PC-3 (cell line): ENCODE measurements around the gene SOAT1. TPM values are rescaled to one million over a fixed set of nuclear protein-coding genes. Genes with fewer than 3 reads are reported as not detected.

ENCODE experiments used
- ATAC-seq: fragments of 200-7000 bp; cut with Tn5 transposase; 2 replicates; pipeline ENCODE4 v1.9.1; 2020; ENCODE audit warnings: mild to moderate bottlenecking, moderate library complexity
- BruUV-seq: library from RNA; stranded (reverse); fragments of 400-500 nt; replicated peaks from 2 replicates; lab custom pipeline; 2021; lab: Mats Ljungman, UMichigan
- CTCF ChIA-PET: fragments of 300-600 bp; sonication (Branson Sonifier 250); formaldehyde crosslinking; loops from one replicate; lab custom pipeline; 2022; ENCODE audit warnings: antibody characterized with exemption; lab: Charles Lee
- POLR2A ChIA-PET: fragments of 300-600 bp; sonication (Branson Sonifier 250); formaldehyde crosslinking; loops from one replicate; lab custom pipeline; 2022; ENCODE audit warnings: antibody characterized with exemption; ENCODE audit not compliant: unreplicated experiment; lab: Charles Lee
- DNase-seq: peaks from one replicate; pipeline ENCODE4 v3.0.0-alpha.2; 2015
- H2AFZ ChIP-seq: fragments of 300-600 bp; sonication (generic); 2 replicates; pipeline ENCODE4 v1.6.0; 2016; ENCODE audit warnings: antibody characterized with exemption, low read length
- H3F3A ChIP-seq: fragments of 300-600 bp; sonication (generic); one replicate; pipeline ENCODE4 v1.6.0; 2017; ENCODE audit warnings: antibody characterized with exemption, low read length, control low read depth, mild to moderate bottlenecking; ENCODE audit not compliant: unreplicated experiment
- H3K27ac ChIP-seq: fragments of 300-600 bp; sonication (generic); 2 replicates; pipeline ENCODE4 v1.5.1; 2016; ENCODE audit warnings: mild to moderate bottlenecking, low read length
- H3K27me3 ChIP-seq: fragments of 300-600 bp; sonication (generic); 2 replicates; pipeline ENCODE4 v1.6.1; 2016; ENCODE audit warnings: low read length, mixed read lengths
- H3K36me3 ChIP-seq: fragments of 300-600 bp; sonication (generic); 2 replicates; pipeline ENCODE4 v1.6.1; 2016; ENCODE audit warnings: low read depth, mixed run types, low read length, mixed read lengths
- H3K4me1 ChIP-seq: fragments of 300-600 bp; sonication (generic); 2 replicates; pipeline ENCODE4 v1.5.1; 2016; ENCODE audit warnings: low read length; ENCODE audit not compliant: insufficient read depth
- H3K4me2 ChIP-seq: fragments of 300-600 bp; sonication (generic); 2 replicates; pipeline ENCODE4 v1.6.0; 2016; ENCODE audit warnings: low read length
- H3K4me3 ChIP-seq: fragments of 300-600 bp; sonication (generic); 2 replicates; pipeline ENCODE4 v1.5.1; 2016; ENCODE audit warnings: mild to moderate bottlenecking, low read length, mixed read lengths
- H3K79me2 ChIP-seq: fragments of 300-600 bp; sonication (generic); 2 replicates; pipeline ENCODE4 v1.6.1; 2017; ENCODE audit warnings: low read length, mixed read lengths
- H3K9ac ChIP-seq: fragments of 300-600 bp; sonication (generic); 2 replicates; pipeline ENCODE4 v1.6.0; 2016; ENCODE audit warnings: mild to moderate bottlenecking, low read length
- H3K9me2 ChIP-seq: fragments of 300-600 bp; sonication (generic); replicated peaks from 2 replicates; pipeline ENCODE4 v1.6.1; 2016; ENCODE audit warnings: mixed run types, low read length, mixed read lengths
- H3K9me3 ChIP-seq: fragments of 300-600 bp; sonication (generic); 2 replicates; pipeline ENCODE4 v1.6.1; 2016; ENCODE audit warnings: low read length, mixed read lengths
- H4K20me1 ChIP-seq: fragments of 300-600 bp; sonication (generic); 2 replicates; pipeline ENCODE4 v1.6.1; 2016; ENCODE audit warnings: low read length, mixed read lengths
- CTCF ChIP-seq: fragments of 300-600 bp; sonication (generic); conservative IDR thresholded peaks from 2 replicates; pipeline ENCODE4 v1.5.1; 2017; ENCODE audit warnings: antibody characterized with exemption, low read depth, mild to moderate bottlenecking, low read length
- EZH2 ChIP-seq: fragments of 300-600 bp; sonication (generic); IDR thresholded peaks from one replicate; pipeline ENCODE4 v1.6.1; 2017; ENCODE audit warnings: antibody characterized with exemption, mild to moderate bottlenecking, low read length; ENCODE audit not compliant: unreplicated experiment
- EZH2phosphoT487 ChIP-seq: fragments of 300-600 bp; sonication (generic); IDR thresholded peaks from 2 replicates; pipeline ENCODE4 v1.6.1; 2018; ENCODE audit warnings: mild to moderate bottlenecking, antibody characterized with exemption, low read length, borderline replicate concordance
- intact Hi-C: fragments of 100-400 bp; cut with micrococcal nuclease; formaldehyde crosslinking; loops from 2 replicates; pipeline ENCODE4 v1.9.0; 2023
- total RNA-seq: library from RNA; depleted of rRNA; stranded (reverse); fragments of >200 nt; gene quantifications from 2 replicates; pipeline ENCODE4 v1.2.3, GENCODE V29; 2014

Gene SOAT1
- total RNA-seq, 1 experiment from 2014 or later, result 10.5 TPM

GRCh38 chr1:179366093-179366800 is 72.7 kb downstream of the SOAT1 start:
- peak overlapping the region; percentile 96 for H3K4me2 ChIP-seq
- intact Hi-C loops, result loop anchor here (5.0 kb wide), 1 partner anchor 284 kb away; the partner anchor contains the start of gene TOR3A
- H3K4me3 ChIP-seq, result peak overlapping the region; percentile 92
- H3F3A ChIP-seq, result no peaks in the 10 kb centered on the region
- no peaks in the 10 kb centered on the region for H3K9me3 ChIP-seq
- H3K79me2 ChIP-seq, result no peaks in the 10 kb centered on the region
- H2AFZ ChIP-seq, result peak overlapping the region; percentile 99
- 0 out of 2 replicates have a peak, but pooled peaks cover 4% of the 10 kb centered on the region for H3K4me1 ChIP-seq
- BruUV-seq, result TSS peak; percentile 72
- no peak for DNase-seq
- no peaks in the 10 kb centered on the region for H3K9me2 ChIP-seq
- ATAC-seq, result no peak; the same call in 1 of the 2 replicates
- POLR2A ChIA-PET, result no interaction called here
- H4K20me1 ChIP-seq, result no peaks in the 10 kb centered on the region
- H3K36me3 ChIP-seq, result no peaks in the 10 kb centered on the region
- peak overlapping the region; percentile 84; the same call in 1 of the 2 replicates for H3K27ac ChIP-seq
- H3K9ac ChIP-seq, result peak overlapping the region; percentile 93
- H3K27me3 ChIP-seq, result no peaks in the 10 kb centered on the region
- TF ChIP-seq EZH2phosphoT487, result no peak
- no peak for TF ChIP-seq CTCF
- no peak for TF ChIP-seq EZH2
- CTCF ChIA-PET, result interaction anchor here (0.7 kb wide), 1 partner anchor 274 kb away, joined by 3 read pairs; no protein-coding TSS in a partner anchor

- Histone ChIP-seq H3K9me2 (no peaks in the 10 kb centered on the region), H3K27ac (no peak overlapping the region), H3K27me3 (no peaks in the 10 kb centered on the region), H2AFZ (no peak overlapping the region), H4K20me1 (no peaks in the 10 kb centered on the region), H3K4me2 (no peak overlapping the region), H3K4me1 (0 out of 2 replicates have a peak, but pooled peaks cover 4% of the 10 kb centered on the region), H3K4me3 (no peak overlapping the region), H3K9me3 (no peaks in the 10 kb centered on the region), H3K36me3 (no peaks in the 10 kb centered on the region), H3K9ac (no peak overlapping the region), H3F3A (no peaks in the 10 kb centered on the region), H3K79me2 (no peaks in the 10 kb centered on the region)
- ChIA-PET POLR2A (no interaction called here), CTCF (interaction anchor here (0.8 kb wide), 1 partner anchor 118 kb away, joined by 6 read pairs; no protein-coding TSS in a partner anchor)
- DNase-seq (peak; percentile 82), ATAC-seq (peak; percentile 48)
- intact Hi-C loops, result loop anchor here (1.0 to 5.0 kb wide), 2 partner anchors 78 to 288 kb away; partner anchors contain the start of gene TOR3A
- no peak for TF ChIP-seq EZH2phosphoT487
- peak; percentile 68 for TF ChIP-seq CTCF
- no TSS peak for BruUV-seq
Observed at GRCh38 chr1:179369751-179370341, 76.2 kb downstream of the SOAT1 start.

GRCh38 chr1:179372160-179372559 is 78.6 kb downstream of the SOAT1 start:
- Histone ChIP-seq H3K4me3 (no peak overlapping the region), H3K27me3 (no peaks in the 10 kb centered on the region), H4K20me1 (no peaks in the 10 kb centered on the region), H3F3A (no peaks in the 10 kb centered on the region), H3K36me3 (no peaks in the 10 kb centered on the region), H3K9me2 (no peaks in the 10 kb centered on the region), H3K4me1 (no peaks in the 10 kb centered on the region), H3K4me2 (no peak overlapping the region), H3K27ac (no peak overlapping the region), H3K9me3 (no peaks in the 10 kb centered on the region), H3K9ac (no peak overlapping the region), H2AFZ (no peak overlapping the region), H3K79me2 (no peaks in the 10 kb centered on the region)
- ATAC-seq (no peak), DNase-seq (no peak)
- CTCF ChIA-PET, result no interaction called here
- no TSS peak for BruUV-seq
- intact Hi-C loops, result no loop called here
- POLR2A ChIA-PET, result no interaction called here
- TF ChIP-seq EZH2, result no peak
- TF ChIP-seq CTCF, result no peak
- no peak for TF ChIP-seq EZH2phosphoT487
